NCI-H2171 treated with DMSO at 0.1 percent for 48 hours (cell line): ENCODE results near the gene PLEKHG7.

ENCODE experiments used
- DNase-seq: peaks from one replicate; lab custom pipeline; 2025; lab: John Stamatoyannopoulos, UW

PLEKHG7 gene

GRCh38 chr12:92707926-92708325 is 5.1 kb downstream of the PLEKHG7 start:
- DNase-seq = no peak

GRCh38 chr12:92715625-92716024 is 12.8 kb downstream of the PLEKHG7 start:
- no peak for DNase-seq

GRCh38 chr12:92717202-92717601 is 14.4 kb downstream of the PLEKHG7 start:
- no peak for DNase-seq

- no peak for DNase-seq
These were observed 15.7 kb downstream of the PLEKHG7 start for GRCh38 chr12:92718483-92718990.

GRCh38 chr12:92719674-92720073 is 16.9 kb downstream of the PLEKHG7 start:
- DNase-seq = no peak

- no peak for DNase-seq
These were observed 18.3 kb downstream of the PLEKHG7 start for GRCh38 chr12:92721130-92721529.

GRCh38 chr12:92721656-92722055 is 18.9 kb downstream of the PLEKHG7 start:
- DNase-seq = no peak

GRCh38 chr12:92722897-92723296 is 20.1 kb downstream of the PLEKHG7 start:
- no peak for DNase-seq

GRCh38 chr12:92726850-92727249 is 24.1 kb downstream of the PLEKHG7 start:
- DNase-seq = no peak

GRCh38 chr12:92729773-92730305 is 27.1 kb downstream of the PLEKHG7 start:
- no peak for DNase-seq

GRCh38 chr12:92730758-92731157 is 28.0 kb downstream of the PLEKHG7 start:
- no peak for DNase-seq

- DNase-seq = no peak
These were observed 29.4 kb downstream of the PLEKHG7 start for GRCh38 chr12:92732216-92732615.

GRCh38 chr12:92732716-92733115 is 29.9 kb downstream of the PLEKHG7 start:
- no peak for DNase-seq

- DNase-seq = no peak
These were observed 30.4 kb downstream of the PLEKHG7 start for GRCh38 chr12:92733181-92733580.

GRCh38 chr12:92733661-92734060 is 30.9 kb downstream of the PLEKHG7 start:
- DNase-seq = no peak

GRCh38 chr12:92735131-92735721 is 32.4 kb downstream of the PLEKHG7 start:
- peak; percentile 85 for DNase-seq

GRCh38 chr12:92736605-92737004 is 33.8 kb downstream of the PLEKHG7 start:
- DNase-seq = no peak

- no peak for DNase-seq
These were observed 35.4 kb downstream of the PLEKHG7 start for GRCh38 chr12:92737855-92738850.

GRCh38 chr12:92739113-92739512 is 36.3 kb downstream of the PLEKHG7 start:
- peak; percentile 16 for DNase-seq

- no peak for DNase-seq
These were observed 37.6 kb downstream of the PLEKHG7 start for GRCh38 chr12:92740411-92740810.

- no peak for DNase-seq
These were observed 40.2 kb downstream of the PLEKHG7 start for GRCh38 chr12:92743026-92743425.

- DNase-seq = no peak
These were observed 43.2 kb downstream of the PLEKHG7 start for GRCh38 chr12:92745856-92746550.
